Placental epithelial cell (primary cell): ENCODE results near the gene CENPX. TPM values are rescaled to one million over a fixed set of nuclear protein-coding genes. Genes with fewer than 3 reads are reported as not detected.

ENCODE experiments used
- total RNA-seq: library from RNA; depleted of rRNA; stranded (reverse); fragments of >200 nt; gene quantifications from 2 replicates; pipeline ENCODE4 v1.2.3, GENCODE V29; 2012

CENPX gene
- total RNA-seq: 13.7 and 40.7 TPM in 2 replicates

DNA sequence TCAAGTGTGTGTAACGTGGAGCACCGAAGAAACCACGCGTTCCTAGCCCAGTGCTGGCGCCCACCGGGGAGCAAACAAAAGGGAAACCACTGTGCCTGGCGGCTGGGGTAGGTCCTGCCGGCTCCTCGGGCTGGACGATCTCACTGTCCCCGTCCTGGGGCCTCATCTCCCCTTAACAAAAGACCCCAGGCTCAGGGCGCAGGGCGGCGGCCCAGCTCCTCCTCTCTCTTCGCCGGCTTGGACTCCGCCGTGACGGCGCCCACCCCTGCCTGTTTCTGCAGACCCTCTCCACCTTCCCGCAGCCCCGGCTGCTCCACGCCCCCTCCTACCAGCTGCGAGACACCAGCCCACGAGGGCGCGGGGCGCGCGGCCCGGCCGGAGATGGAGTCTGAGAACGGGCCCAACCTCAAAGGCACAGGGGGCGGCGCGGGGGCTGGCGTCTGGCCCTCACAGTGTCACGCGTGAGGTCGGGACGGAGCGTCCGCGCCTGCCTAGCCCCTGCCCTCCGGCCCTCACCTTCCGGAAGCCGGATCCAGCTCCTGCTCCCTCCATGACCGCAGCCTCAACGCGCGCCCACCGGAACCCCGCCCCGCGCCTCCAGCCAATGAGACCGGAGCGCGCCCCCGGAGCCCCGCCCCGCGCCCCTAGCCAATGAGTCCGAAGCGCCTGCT lies at the start of gene CENPX:
CENPX (minus strand) TSS at position 569 of the 671 bp plus-strand sequence; CDS start at position 552, 17 bp downstream.

DNA sequence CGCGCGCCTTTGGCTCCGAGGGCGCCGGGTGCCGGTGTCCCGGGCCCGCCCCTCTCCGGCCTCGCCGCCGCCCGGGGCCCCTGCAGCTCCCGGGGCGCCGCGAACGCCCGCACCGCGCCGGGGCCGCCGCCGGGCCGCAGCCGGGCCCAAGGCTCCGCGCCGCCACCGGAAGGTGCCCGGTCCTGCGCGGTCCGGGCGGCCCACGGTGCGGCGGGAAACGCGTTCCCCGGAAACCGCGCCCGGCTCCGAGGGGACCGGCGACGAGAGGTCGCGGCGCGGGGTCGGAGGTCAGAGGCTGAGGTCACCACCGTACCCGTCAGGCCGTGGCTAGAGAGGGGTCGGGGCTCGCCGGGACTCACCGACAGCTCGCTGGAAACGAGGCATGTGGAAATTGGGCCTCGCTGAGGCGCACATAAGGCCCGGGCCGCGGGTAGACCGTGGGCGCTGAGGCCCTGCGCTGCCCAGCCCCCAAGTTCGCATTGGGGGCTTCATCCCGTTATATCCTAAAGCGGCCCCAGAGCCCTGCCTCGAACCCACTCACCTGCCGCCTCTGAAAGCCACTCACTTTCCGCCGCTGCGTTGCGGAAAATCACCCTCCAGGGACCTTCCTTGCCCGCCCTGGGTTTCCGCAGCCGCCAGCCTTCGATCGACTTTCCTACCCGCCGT lies 43.1 kb upstream of the CENPX start, which contains the start of gene DUS1L:
DUS1L (minus strand) TSS at position 167 of the 666 bp plus-strand sequence. CDS start 745 bp downstream, outside the sequence.

DNA sequence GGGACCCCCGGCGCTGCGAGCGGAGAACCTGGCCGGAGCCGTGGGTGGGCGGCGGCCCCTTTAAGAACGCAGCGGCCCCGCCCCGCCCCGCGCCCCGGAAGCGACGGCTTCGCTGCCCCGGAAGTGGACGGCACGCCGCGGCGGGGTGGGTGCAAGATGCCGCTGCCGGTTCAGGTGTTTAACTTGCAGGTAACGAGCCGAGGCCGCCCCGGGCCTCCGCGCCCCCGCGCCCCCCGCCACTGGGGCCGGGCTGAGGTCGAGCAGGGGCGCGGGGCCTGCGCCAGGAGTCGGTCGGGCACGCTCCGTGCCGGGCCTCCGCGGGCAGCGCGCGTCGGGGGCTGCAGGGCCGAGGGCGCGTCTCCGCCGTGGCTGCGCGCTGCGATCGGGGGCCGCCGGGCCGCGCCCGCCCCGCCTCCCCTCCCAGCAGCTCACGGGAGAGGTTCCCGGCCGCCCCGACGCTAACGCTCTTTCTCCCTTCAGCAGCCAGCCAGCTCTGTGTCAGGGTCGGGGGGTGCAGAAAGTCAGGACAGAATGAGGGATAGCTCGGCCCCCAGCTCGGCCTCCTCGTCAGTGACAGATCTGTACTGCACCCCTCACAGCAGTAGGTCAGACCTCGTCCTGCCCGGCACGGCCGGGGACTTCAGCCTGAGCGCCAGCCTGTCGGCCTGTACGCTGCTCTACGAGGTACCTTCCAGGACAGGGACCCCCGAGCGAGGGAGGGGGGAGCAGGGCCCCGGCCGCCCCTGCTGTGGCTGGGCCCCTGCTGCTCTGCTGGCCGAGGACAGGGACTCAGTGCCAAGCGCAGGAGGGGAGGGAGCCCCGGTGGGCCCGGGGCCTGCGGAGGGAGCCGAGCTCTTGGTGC lies 29.3 kb upstream of the CENPX start, which contains the start of the genes GPS1 and RFNG:
GPS1 (plus strand) TSS at position 123 of the 862 bp plus-strand sequence; CDS start at position 157, 34 bp downstream.
RFNG (minus strand) TSS at position 36 of the 862 bp plus-strand sequence. CDS start 45 bp downstream, outside the sequence.

DNA sequence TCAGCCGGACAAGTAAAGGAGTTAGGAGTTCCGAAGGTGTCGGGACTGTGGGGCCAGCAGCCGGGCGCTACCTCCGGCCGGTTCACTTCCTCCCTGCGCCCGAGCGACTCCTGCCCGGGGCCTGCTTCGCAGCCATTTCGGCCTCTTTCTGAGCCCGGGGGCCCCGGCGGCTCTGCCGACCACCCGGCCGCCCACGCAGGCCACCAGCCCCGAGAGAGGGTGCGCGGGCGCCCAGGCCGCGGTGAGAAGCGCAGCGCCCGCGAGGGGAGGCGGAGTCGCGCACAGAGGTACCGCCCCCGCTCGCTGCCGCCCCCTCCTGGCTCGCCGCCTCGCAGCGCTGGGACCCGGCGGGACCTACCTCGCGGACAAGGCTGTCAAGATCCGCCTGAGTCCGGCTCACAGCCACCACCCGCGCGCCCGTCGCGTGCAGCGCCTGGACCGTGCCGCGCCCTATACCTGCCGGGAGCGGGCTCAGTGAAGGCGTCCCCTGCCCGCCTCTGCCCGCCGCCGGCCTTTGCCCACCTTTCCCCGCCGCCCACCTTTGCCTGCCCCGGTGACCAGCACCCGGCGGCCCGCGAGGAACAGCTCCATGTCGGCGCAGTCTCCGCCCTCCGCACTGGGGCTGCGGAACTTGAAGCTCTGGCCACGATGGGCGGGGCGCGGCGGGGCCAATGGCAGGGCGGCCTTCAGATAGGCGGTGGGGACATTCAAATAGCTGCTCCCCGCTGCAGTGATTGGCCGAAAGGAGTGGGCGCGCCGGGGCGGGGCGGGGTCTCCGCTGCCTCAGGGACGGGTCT lies 14.6 kb upstream of the CENPX start, which contains the start of gene DCXR:
DCXR (minus strand) TSS at position 606 of the 797 bp plus-strand sequence; CDS start at position 591, 15 bp downstream.

DNA sequence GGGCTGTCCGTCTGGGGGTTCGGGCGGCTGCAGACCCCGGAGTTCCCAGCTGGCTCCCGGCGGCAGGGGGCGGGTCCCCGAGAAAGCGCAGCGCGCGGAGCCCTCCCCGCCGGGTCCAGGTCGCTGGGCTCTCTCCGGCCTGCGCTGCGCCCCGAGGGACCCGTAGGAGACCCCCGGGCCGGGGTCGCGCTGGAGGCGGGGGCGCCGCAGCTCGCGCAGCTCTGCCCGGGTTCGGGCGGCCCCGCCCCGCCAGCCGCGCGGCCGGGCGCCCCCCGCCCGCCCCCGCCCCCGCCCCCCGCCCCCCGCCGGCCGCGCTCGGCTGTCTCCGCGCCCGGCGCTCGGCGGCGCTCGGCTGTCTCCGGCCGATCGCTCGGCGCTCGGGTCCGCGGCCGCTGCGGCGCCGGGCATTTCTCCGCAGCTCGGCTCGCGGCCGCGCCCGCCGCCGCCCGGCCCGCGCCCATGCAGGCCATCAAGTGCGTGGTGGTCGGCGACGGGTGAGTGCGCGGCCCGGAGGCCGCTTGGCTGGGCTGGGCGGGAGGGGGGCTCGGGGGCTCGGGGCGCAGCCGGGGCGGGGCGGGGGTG lies 8.7 kb upstream of the CENPX start, which contains the start of gene RAC3:
RAC3 (plus strand) TSS at position 376 of the 582 bp plus-strand sequence; CDS start at position 460, 84 bp downstream.

DNA sequence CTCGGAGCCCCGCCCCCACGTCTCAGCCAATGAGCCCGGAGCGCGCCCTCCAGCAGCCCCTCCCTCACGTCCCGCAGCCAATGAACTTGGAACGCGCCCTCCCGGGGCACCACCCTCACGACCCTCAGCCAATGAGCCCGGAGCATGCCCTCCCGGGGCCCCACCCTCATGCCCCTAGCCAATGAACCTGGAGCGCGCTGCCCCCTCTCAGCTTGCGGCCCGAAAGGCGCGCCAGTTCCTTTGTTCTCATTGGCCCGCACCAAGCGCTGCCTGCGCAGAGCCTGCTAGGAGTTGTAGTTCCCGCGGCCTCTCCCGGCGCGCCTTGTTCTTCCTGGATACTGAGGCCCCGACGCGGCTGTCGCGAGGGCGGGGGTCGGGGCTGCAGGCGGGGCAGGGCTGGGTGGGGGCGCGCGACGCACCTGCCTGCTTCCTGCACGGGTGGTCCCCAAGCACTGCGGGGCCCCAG lies 336 bp upstream of the CENPX start, which contains the start of gene LRRC45:
LRRC45 (plus strand) TSS at position 325 of the 466 bp plus-strand sequence. CDS start 339 bp downstream, outside the sequence.

DNA sequence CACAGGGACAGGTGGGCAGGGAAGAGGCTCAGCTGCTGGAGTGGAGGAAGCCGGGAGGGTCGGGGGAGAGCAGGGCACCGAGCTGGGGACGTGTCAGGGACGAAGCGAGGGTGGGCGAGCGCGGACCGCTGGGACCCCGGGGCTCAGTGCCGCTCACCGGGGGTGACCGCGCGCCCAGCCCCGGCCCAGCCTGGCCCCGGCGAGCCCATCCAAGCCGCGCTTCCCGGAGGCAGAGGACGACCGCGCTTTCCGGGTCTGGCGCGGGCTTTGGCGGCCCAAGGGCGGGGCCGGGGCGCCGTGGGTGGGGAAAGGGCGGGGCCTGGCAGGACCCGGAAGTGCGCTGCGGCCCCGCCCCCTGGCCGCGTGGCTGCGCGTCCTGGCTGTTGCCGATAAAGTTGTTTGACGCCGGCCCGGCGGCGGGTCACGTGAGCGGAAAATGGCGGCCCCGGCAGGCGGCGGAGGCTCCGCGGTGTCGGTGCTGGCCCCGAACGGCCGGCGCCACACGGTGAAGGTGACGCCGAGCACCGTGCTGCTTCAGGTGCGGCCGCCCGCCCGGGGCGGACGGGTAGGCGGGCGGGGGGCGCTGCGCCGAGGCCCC lies 45.4 kb downstream of the CENPX start, which contains the start of gene ASPSCR1:
ASPSCR1 (plus strand) TSS at position 419 of the 598 bp plus-strand sequence; CDS start at position 437, 18 bp downstream.

Other genes with a start within 250 kb of the CENPX start
- not detected in 2 replicates for gene GCGR, start 218.7 kb downstream of the CENPX start, total RNA-seq
- 66.7 and 93.8 TPM in 2 replicates for gene MCRIP1, start 189.6 kb downstream of the CENPX start, total RNA-seq
- gene PPP1R27, start 187.8 kb downstream of the CENPX start, total RNA-seq: not detected in 2 replicates
- 1,203 and 2,037 TPM in 2 replicates for gene P4HB, start 162.3 kb downstream of the CENPX start, total RNA-seq
- gene ARHGDIA, start 151.5 kb downstream of the CENPX start, total RNA-seq: 82.1 and 158 TPM in 2 replicates
- 87.2 and 113 TPM in 2 replicates for gene ALYREF, start 131.3 kb downstream of the CENPX start, total RNA-seq
- 128 and 147 TPM in 2 replicates for gene ANAPC11, start 131.2 kb downstream of the CENPX start, total RNA-seq
- 0.33 and 0.39 TPM in 2 replicates for gene NPB, start 120.6 kb downstream of the CENPX start, total RNA-seq
- 22.0 and 51.3 TPM in 2 replicates for gene PCYT2, start 111.5 kb downstream of the CENPX start, total RNA-seq
- gene SIRT7, start 104.7 kb downstream of the CENPX start, total RNA-seq: 27.1 and 38.8 TPM in 2 replicates
- 5.9 and 11.4 TPM in 2 replicates for gene MAFG, start 95.1 kb downstream of the CENPX start, total RNA-seq
- gene PYCR1, start 85.6 kb downstream of the CENPX start, total RNA-seq: 99.3 and 195 TPM in 2 replicates
- gene MYADML2, start 75.6 kb downstream of the CENPX start, total RNA-seq: not detected in 2 replicates
- gene NOTUM, start 61.7 kb downstream of the CENPX start, total RNA-seq: not detected in 2 replicates
- 21.0 and 25.9 TPM in 2 replicates for gene ASPSCR1, start 45.2 kb downstream of the CENPX start, total RNA-seq
- gene LRRC45, start 427 bp upstream of the CENPX start, total RNA-seq: 13.0 and 18.0 TPM in 2 replicates
- gene RAC3, start 8.8 kb upstream of the CENPX start, total RNA-seq: 19.3 and 31.4 TPM in 2 replicates
- gene DCXR, start 14.8 kb upstream of the CENPX start, total RNA-seq: 67.1 and 71.8 TPM in 2 replicates
- 33.0 and 46.5 TPM in 2 replicates for gene RFNG, start 28.9 kb upstream of the CENPX start, total RNA-seq
- gene GPS1, start 29.0 kb upstream of the CENPX start, total RNA-seq: 87.2 and 180 TPM in 2 replicates
- gene DUS1L, start 42.9 kb upstream of the CENPX start, total RNA-seq: 54.2 and 70.5 TPM in 2 replicates
- gene FASN, start 75.4 kb upstream of the CENPX start, total RNA-seq: 67.1 and 186 TPM in 2 replicates
- 18.2 and 31.0 TPM in 2 replicates for gene CCDC57, start 190.0 kb upstream of the CENPX start, total RNA-seq
- gene SLC16A3, start 206.2 kb upstream of the CENPX start, total RNA-seq: 87.9 and 172 TPM in 2 replicates